ENCODE data around the gene PPARG.

- TF ChIP-seq, protein P1, sequence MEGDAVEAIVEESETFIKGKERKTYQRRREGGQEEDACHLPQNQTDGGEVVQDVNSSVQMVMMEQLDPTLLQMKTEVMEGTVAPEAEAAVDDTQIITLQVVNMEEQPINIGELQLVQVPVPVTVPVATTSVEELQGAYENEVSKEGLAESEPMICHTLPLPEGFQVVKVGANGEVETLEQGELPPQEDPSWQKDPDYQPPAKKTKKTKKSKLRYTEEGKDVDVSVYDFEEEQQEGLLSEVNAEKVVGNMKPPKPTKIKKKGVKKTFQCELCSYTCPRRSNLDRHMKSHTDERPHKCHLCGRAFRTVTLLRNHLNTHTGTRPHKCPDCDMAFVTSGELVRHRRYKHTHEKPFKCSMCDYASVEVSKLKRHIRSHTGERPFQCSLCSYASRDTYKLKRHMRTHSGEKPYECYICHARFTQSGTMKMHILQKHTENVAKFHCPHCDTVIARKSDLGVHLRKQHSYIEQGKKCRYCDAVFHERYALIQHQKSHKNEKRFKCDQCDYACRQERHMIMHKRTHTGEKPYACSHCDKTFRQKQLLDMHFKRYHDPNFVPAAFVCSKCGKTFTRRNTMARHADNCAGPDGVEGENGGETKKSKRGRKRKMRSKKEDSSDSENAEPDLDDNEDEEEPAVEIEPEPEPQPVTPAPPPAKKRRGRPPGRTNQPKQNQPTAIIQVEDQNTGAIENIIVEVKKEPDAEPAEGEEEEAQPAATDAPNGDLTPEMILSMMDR (IDR thresholded peaks at IDR 0.05) = no peak
- TF ChIP-seq POLR2AphosphoS5 (IDR thresholded peaks at IDR 0.05) = no peak
- TF ChIP-seq POLR2A (IDR thresholded peaks at IDR 0.05) = no peak
- TF ChIP-seq EP300 (IDR thresholded peaks at IDR 0.05) = no peak
Observed at GRCh38 chr3:12472000-12472610, 183.2 kb downstream of the PPARG start.

Data from suprapubic skin (tissue), 4 donors.